Panc1 (cell line): Measurements from ENCODE around the gene DCTN1. TPM values are rescaled to one million over a fixed set of nuclear protein-coding genes. Genes with fewer than 3 reads are reported as not detected.

Experiments used
- ATAC-seq: fragments of 200-7000 bp; cut with Tn5 transposase; 2 replicates; pipeline ENCODE4 v1.9.1; 2020; ENCODE audit warnings: mild to moderate bottlenecking, moderate library complexity
- BruUV-seq: library from RNA; stranded (reverse); fragments of 400-500 nt; replicated peaks from 2 replicates; lab custom pipeline; 2021; lab: Mats Ljungman, UMichigan
- CTCF ChIA-PET: fragments of 300-600 bp; sonication (Branson Sonifier 250); formaldehyde crosslinking; loops from one replicate; lab custom pipeline; 2022; ENCODE audit warnings: antibody characterized with exemption; lab: Charles Lee
- POLR2A ChIA-PET: fragments of 300-600 bp; sonication (Branson Sonifier 250); formaldehyde crosslinking; loops from one replicate; lab custom pipeline; 2022; ENCODE audit warnings: antibody characterized with exemption; lab: Charles Lee
- DNase-seq: peaks from one replicate; pipeline ENCODE4 v3.0.0-alpha.2; 2010; ENCODE audit warnings: low read depth, low spot score
- H3K27ac ChIP-seq: 2 replicates; pipeline ENCODE4 v1.5.1; 2011; ENCODE audit warnings: mild to moderate bottlenecking, low read length, inconsistent platforms
- H3K27me3 ChIP-seq: fragments of 200-500 bp; sonication (Bioruptor generic); 2 replicates; pipeline ENCODE4 v1.6.0; 2014; ENCODE audit warnings: low read length, inconsistent platforms; ENCODE audit not compliant: control insufficient read depth, insufficient read depth
- H3K36me3 ChIP-seq: fragments of 200-500 bp; sonication (Bioruptor generic); 2 replicates; pipeline ENCODE4 v1.5.1; 2014; ENCODE audit warnings: inconsistent platforms, mild to moderate bottlenecking, low read length, moderate library complexity; ENCODE audit not compliant: control insufficient read depth, insufficient read depth
- H3K4me1 ChIP-seq: 2 replicates; pipeline ENCODE4 v1.5.1; 2011; ENCODE audit warnings: inconsistent platforms, mild to moderate bottlenecking, low read length, moderate library complexity; ENCODE audit not compliant: control insufficient read depth, insufficient read depth
- H3K4me3 ChIP-seq, 2 experiments: 2 replicates each; pipeline ENCODE4 v1.5.1; 2011 to 2012; ENCODE audit warnings: low read depth in 2 of 2, low read length in 2 of 2, mild to moderate bottlenecking in 2 of 2, inconsistent platforms in 1 of 2, moderate library complexity in 1 of 2
- H3K9me3 ChIP-seq: fragments of 200-500 bp; sonication (Bioruptor generic); 2 replicates; pipeline ENCODE4 v1.5.1; 2014; ENCODE audit warnings: low read depth, mild to moderate bottlenecking, inconsistent platforms, low read length, moderate library complexity; ENCODE audit not compliant: control insufficient read depth, insufficient read depth
- POLR2AphosphoS5 ChIP-seq: IDR thresholded peaks from 2 replicates; pipeline ENCODE4 v1.6.1; 2012; ENCODE audit warnings: mild to moderate bottlenecking, low read depth, low read length, moderate library complexity
- SIN3A ChIP-seq: IDR thresholded peaks from 2 replicates; pipeline ENCODE4 v1.6.1; 2012; ENCODE audit warnings: low read depth, mild to moderate bottlenecking, low read length, moderate library complexity, borderline replicate concordance; ENCODE audit not compliant: insufficient read depth
- TCF7L2 ChIP-seq: IDR thresholded peaks from 2 replicates; pipeline ENCODE4 v1.6.1; 2011; ENCODE audit warnings: mild to moderate bottlenecking, low read depth, low read length, inconsistent platforms
- in situ Hi-C: cut with HindIII; loops from 2 replicates; pipeline ENCODE4 v1.10.0; 2016; ENCODE audit warnings: low sequenced_read_pairs, low pct_unique_long_range_greater_than_20kb
- intact Hi-C: fragments of 100-400 bp; cut with micrococcal nuclease; formaldehyde crosslinking; loops from one replicate; pipeline ENCODE4 v1.10.0; 2022; ENCODE audit not compliant: unreplicated experiment
- total RNA-seq: library from RNA; stranded (reverse); gene quantifications from one replicate; pipeline ENCODE4 v1.2.1, GENCODE V29; 2021; ENCODE audit not compliant: unreplicated experiment
- TF ChIP-seq, protein P1 (sequence below), 2 experiments: IDR thresholded peaks; 2 replicates each; pipeline ENCODE4 v1.6.1; 2011 to 2012; ENCODE audit warnings: low read depth in 2 of 2, control low read depth in 1 of 2, low read length in 1 of 2, mild to moderate bottlenecking in 1 of 2, moderate library complexity in 1 of 2; ENCODE audit not compliant: insufficient read depth in 1 of 2
- TF ChIP-seq, protein P2 (sequence below): fragments of 450-650 bp; IDR thresholded peaks from 2 replicates; pipeline ENCODE4 v1.5.1; 2017; ENCODE audit warnings: mild to moderate bottlenecking

Gene DCTN1
- total RNA-seq, 1 experiment from 2014 or later = 190 TPM

DNA sequence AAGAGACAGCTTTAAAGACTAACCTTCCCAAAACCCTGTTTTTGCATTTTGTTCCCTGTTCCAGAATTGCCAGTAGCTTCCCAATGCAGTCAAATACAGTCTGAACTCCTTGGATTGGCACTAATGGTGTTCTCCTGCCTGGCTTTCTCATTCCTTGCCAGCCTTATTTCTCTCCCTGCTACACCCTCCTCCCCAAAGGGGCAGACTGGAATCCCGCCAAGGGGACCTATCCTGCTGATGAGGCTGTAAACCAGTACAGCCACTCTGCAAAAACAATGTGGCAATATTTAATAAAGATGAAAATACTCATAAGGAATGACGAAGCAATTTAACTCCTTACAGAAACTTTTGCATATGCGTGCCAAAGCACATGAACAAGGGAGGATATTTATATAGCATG is 32.4 kb downstream of the DCTN1 start:
- CTCF ChIA-PET = no interaction called here
- Histone ChIP-seq H3K4me1 (no peaks in the 10 kb centered on the region), H3K4me3 (no peak overlapping the region), H3K27me3 (no peaks in the 10 kb centered on the region), H3K27ac (no peak overlapping the region), H3K36me3 (no peaks in the 10 kb centered on the region), H3K9me3 (no peaks in the 10 kb centered on the region)
- TF ChIP-seq SIN3A (no peak), POLR2AphosphoS5 (no peak), TCF7L2 (no peak)
- TF ChIP-seq, protein P1, sequence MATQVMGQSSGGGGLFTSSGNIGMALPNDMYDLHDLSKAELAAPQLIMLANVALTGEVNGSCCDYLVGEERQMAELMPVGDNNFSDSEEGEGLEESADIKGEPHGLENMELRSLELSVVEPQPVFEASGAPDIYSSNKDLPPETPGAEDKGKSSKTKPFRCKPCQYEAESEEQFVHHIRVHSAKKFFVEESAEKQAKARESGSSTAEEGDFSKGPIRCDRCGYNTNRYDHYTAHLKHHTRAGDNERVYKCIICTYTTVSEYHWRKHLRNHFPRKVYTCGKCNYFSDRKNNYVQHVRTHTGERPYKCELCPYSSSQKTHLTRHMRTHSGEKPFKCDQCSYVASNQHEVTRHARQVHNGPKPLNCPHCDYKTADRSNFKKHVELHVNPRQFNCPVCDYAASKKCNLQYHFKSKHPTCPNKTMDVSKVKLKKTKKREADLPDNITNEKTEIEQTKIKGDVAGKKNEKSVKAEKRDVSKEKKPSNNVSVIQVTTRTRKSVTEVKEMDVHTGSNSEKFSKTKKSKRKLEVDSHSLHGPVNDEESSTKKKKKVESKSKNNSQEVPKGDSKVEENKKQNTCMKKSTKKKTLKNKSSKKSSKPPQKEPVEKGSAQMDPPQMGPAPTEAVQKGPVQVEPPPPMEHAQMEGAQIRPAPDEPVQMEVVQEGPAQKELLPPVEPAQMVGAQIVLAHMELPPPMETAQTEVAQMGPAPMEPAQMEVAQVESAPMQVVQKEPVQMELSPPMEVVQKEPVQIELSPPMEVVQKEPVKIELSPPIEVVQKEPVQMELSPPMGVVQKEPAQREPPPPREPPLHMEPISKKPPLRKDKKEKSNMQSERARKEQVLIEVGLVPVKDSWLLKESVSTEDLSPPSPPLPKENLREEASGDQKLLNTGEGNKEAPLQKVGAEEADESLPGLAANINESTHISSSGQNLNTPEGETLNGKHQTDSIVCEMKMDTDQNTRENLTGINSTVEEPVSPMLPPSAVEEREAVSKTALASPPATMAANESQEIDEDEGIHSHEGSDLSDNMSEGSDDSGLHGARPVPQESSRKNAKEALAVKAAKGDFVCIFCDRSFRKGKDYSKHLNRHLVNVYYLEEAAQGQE (IDR thresholded peaks at IDR 0.05; ENCODE audit: insufficient read depth in 1 of 2, low read depth in 2 of 2, low read length in 1 of 2) = no peak
- TF ChIP-seq, protein P2, sequence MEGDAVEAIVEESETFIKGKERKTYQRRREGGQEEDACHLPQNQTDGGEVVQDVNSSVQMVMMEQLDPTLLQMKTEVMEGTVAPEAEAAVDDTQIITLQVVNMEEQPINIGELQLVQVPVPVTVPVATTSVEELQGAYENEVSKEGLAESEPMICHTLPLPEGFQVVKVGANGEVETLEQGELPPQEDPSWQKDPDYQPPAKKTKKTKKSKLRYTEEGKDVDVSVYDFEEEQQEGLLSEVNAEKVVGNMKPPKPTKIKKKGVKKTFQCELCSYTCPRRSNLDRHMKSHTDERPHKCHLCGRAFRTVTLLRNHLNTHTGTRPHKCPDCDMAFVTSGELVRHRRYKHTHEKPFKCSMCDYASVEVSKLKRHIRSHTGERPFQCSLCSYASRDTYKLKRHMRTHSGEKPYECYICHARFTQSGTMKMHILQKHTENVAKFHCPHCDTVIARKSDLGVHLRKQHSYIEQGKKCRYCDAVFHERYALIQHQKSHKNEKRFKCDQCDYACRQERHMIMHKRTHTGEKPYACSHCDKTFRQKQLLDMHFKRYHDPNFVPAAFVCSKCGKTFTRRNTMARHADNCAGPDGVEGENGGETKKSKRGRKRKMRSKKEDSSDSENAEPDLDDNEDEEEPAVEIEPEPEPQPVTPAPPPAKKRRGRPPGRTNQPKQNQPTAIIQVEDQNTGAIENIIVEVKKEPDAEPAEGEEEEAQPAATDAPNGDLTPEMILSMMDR = no peak
- BruUV-seq = no TSS peak
- no peak for DNase-seq
- ATAC-seq = no peak
- in situ Hi-C loops (no loop called here), intact Hi-C loops (no loop called here)
- POLR2A ChIA-PET = no interaction called here

DNA sequence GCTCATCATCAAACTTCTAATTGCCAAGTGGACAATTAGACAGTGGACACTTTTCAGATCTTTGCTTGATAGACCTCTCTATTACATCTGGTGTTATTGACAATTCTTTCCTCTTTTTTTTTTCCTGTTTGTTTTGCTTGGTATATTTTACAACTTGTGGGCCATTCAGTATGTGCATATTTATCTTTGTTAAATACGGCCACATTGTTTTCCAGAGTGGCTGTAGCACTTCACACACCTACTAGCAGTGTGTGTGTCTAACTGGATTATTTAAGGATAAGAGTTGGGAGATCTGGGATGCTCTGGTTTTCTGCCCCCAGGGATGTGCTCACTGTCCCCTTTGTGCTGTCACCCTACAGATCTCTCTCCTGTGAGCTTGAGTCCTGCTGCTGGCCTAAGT is 32.8 kb downstream of the DCTN1 start:
- no peak for ATAC-seq
- POLR2A ChIA-PET = no interaction called here
- TF ChIP-seq, protein P2 = no peak
- TF ChIP-seq, protein P1 (IDR thresholded peaks at IDR 0.05; ENCODE audit: insufficient read depth in 1 of 2, low read depth in 2 of 2, low read length in 1 of 2) = no peak
- TF ChIP-seq TCF7L2 (no peak), POLR2AphosphoS5 (no peak), SIN3A (no peak)
- H3K27ac ChIP-seq = no peak overlapping the region
- H3K36me3 ChIP-seq = no peaks in the 10 kb centered on the region
- in situ Hi-C loops (no loop called here), intact Hi-C loops (no loop called here)
- no peaks in the 10 kb centered on the region for H3K4me1 ChIP-seq
- DNase-seq = no peak
- no peaks in the 10 kb centered on the region for H3K9me3 ChIP-seq
- BruUV-seq = no TSS peak
- H3K27me3 ChIP-seq = no peaks in the 10 kb centered on the region
- no peak overlapping the region for H3K4me3 ChIP-seq
- CTCF ChIA-PET = no interaction called here
